D721Med (cell line): Measurements from ENCODE around the gene NR2F6.

Source experiments
- DNase-seq: peaks from one replicate; pipeline ENCODE4 v3.0.0; 2011; ENCODE audit warnings: low spot score; ENCODE audit not compliant: insufficient read length
- FAIRE-seq: peaks from 2 replicates; lab custom pipeline; 2011; peaks lifted over from hg19 to GRCh38; lab: Jason Lieb, UNC
- CTCF ChIP-seq: IDR thresholded peaks from 2 replicates; pipeline ENCODE4 v1.5.1; 2012; ENCODE audit warnings: mild to moderate bottlenecking, control low read depth; ENCODE audit not compliant: insufficient read depth; ENCODE audit errors: missing control alignments

The NR2F6 gene

GRCh38 chr19:17254636-17255035, 8.9 kb upstream of the NR2F6 start:
- TF ChIP-seq CTCF: no peak
- DNase-seq (no peak), FAIRE-seq (no peak)

GRCh38 chr19:17249887-17250548, 4.3 kb upstream of the NR2F6 start:
- no peak for DNase-seq
- no peak for FAIRE-seq
- TF ChIP-seq CTCF: no peak

- TF ChIP-seq CTCF: no peak
- DNase-seq (peak; percentile 83), FAIRE-seq (no peak)
Observed at GRCh38 chr19:17248011-17248776, 2.5 kb upstream of the NR2F6 start.

- TF ChIP-seq CTCF: no peak
- DNase-seq (no peak), FAIRE-seq (no peak)
Observed at GRCh38 chr19:17246681-17247425, 1.1 kb upstream of the NR2F6 start.

GRCh38 chr19:17244618-17245534, 843 bp downstream of the NR2F6 start:
- DNase-seq (no peak), FAIRE-seq (no peak)
- TF ChIP-seq CTCF: no peak

- no peak for DNase-seq
- no peak for TF ChIP-seq CTCF
- no peak for FAIRE-seq
Observed at GRCh38 chr19:17243830-17244617, 1.7 kb downstream of the NR2F6 start.
